ENCODE results near the gene WDR26.
"Not testable (repeated sequence)": the region's sequence is repeated elsewhere in the genome, so short reads cannot be mapped to it uniquely, and the experiment has no call there.

- TF ChIP-seq EZH2 (IDR thresholded peaks at IDR 0.05; ENCODE audit: insufficient read depth, poor library complexity, severe bottlenecking); EZH2phosphoT487 (IDR thresholded peaks at IDR 0.05; ENCODE audit: insufficient read depth, low read depth): not testable (repeated sequence)
These were observed 82.0 kb downstream of the WDR26 start for GRCh38 chr1:224352436-224353085.
